Stimulated activated CD4-positive, alpha-beta T cell treated with anti-CD3 and anti-CD28 coated beads, Interleukin-12 subunit alpha, Interleukin-12 subunit beta, amount 100 ng/mL, for 48 hours (primary cell): ENCODE measurements around the gene GPAM.

ENCODE experiments used
- DNase-seq, 3 donors: peaks; one replicate each; pipeline ENCODE4 v3.0.0-alpha.2; 2020; ENCODE audit warnings: low read depth in 2 of 3, low spot score in 1 of 3

The GPAM gene

GRCh38 chr10:112184379-112184778 is 814 bp upstream of the GPAM start:
- no peak for DNase-seq

- no peak for DNase-seq
These were observed 447 bp upstream of the GPAM start for GRCh38 chr10:112184052-112184371.

GRCh38 chr10:112182784-112183328 is 709 bp downstream of the GPAM start:
- no peak for DNase-seq

GRCh38 chr10:112177247-112177646 is 6.3 kb downstream of the GPAM start:
- DNase-seq, result no peak

- DNase-seq, result no peak
These were observed 7.0 kb downstream of the GPAM start for GRCh38 chr10:112176543-112176942.

- no peak for DNase-seq
These were observed 8.2 kb downstream of the GPAM start for GRCh38 chr10:112175409-112175808.

GRCh38 chr10:112173206-112173605 is 10.4 kb downstream of the GPAM start:
- DNase-seq, result no peak

GRCh38 chr10:112168733-112169132 is 14.8 kb downstream of the GPAM start:
- no peak for DNase-seq

- no peak for DNase-seq
These were observed 16.8 kb downstream of the GPAM start for GRCh38 chr10:112166800-112167199.

GRCh38 chr10:112161757-112162518 is 21.6 kb downstream of the GPAM start:
- no peak for DNase-seq

- DNase-seq, result no peak
These were observed 22.7 kb downstream of the GPAM start for GRCh38 chr10:112160834-112161233.

GRCh38 chr10:112159469-112159868 is 24.1 kb downstream of the GPAM start:
- DNase-seq, result no peak

- no peak for DNase-seq
These were observed 32.0 kb downstream of the GPAM start for GRCh38 chr10:112151524-112152039.

- DNase-seq, result no peak
These were observed 35.2 kb downstream of the GPAM start for GRCh38 chr10:112148331-112148730.

GRCh38 chr10:112146799-112147198 is 36.8 kb downstream of the GPAM start:
- no peak for DNase-seq

GRCh38 chr10:112145263-112145662 is 38.3 kb downstream of the GPAM start:
- no peak for DNase-seq

GRCh38 chr10:112143420-112143819 is 40.1 kb downstream of the GPAM start:
- DNase-seq, result no peak

GRCh38 chr10:112141292-112141691 is 42.3 kb downstream of the GPAM start:
- no peak for DNase-seq

GRCh38 chr10:112140110-112140970 is 43.2 kb downstream of the GPAM start:
- DNase-seq, result peak; percentile 66 to 88 (median 74)

GRCh38 chr10:112139176-112139575 is 44.4 kb downstream of the GPAM start:
- DNase-seq, result no peak

GRCh38 chr10:112137154-112137987 is 46.2 kb downstream of the GPAM start:
- DNase-seq, result peak; percentile 44 to 83 (median 58)
